ENCODE data around the gene TWNK. TPM values are rescaled to one million over a fixed set of nuclear protein-coding genes. Genes with fewer than 3 reads are reported as not detected.

TWNK gene
- total and polyA plus RNA-seq, 2 donors (not counting 3 experiments of a cell fraction or from before 2014, with no cell fraction given): 5.6 to 10.9 TPM

DNA sequence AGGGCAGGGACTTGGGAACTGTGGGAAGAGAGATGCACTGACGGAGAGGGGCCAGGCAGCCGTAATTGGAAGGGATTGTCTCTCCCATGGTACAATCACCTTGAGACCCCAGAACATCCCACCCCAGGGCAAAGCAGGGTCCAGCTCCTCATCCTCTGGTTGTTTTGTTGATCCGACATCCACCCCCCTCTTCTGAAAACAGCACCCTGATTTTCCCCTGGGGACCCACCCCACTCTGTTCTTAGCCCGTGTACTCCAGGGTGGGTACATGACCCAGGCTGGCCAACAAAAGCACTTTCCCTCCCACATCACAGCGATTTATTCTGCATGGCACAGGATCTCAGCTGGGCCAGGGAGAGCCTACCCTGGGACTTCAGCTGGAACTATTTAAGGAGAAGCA is 29.5 kb downstream of the TWNK start:
- H3K27me3 ChIP-seq (ENCODE audit: control insufficient read depth in 2 of 2, insufficient read depth in 2 of 2, low read length in 2 of 2): no peaks in the 10 kb centered on the region
- TF ChIP-seq, protein P1, sequence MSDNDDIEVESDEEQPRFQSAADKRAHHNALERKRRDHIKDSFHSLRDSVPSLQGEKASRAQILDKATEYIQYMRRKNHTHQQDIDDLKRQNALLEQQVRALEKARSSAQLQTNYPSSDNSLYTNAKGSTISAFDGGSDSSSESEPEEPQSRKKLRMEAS (IDR thresholded peaks at IDR 0.05; ENCODE audit: insufficient read depth, insufficient read length): no peak
- no peak for TF ChIP-seq EZH2 (IDR thresholded peaks at IDR 0.05; ENCODE audit: borderline replicate concordance, low read depth, low read length, severe bottlenecking)
- no peak for TF ChIP-seq JUN (IDR thresholded peaks at IDR 0.05; ENCODE audit: borderline replicate concordance, insufficient read depth, insufficient read length, low read depth)
- TF ChIP-seq FOS (IDR thresholded peaks at IDR 0.05; ENCODE audit: borderline replicate concordance, insufficient read depth, low read length): no peak
- no peak for TF ChIP-seq POLR2AphosphoS5 (IDR thresholded peaks at IDR 0.05; ENCODE audit: insufficient read depth, low read depth, low read length)
- no peak for TF ChIP-seq GATA2 (IDR thresholded peaks at IDR 0.05; ENCODE audit: insufficient read depth, insufficient read length, low read depth, low read length)
- no peak for TF ChIP-seq MYC (IDR thresholded peaks at IDR 0.05; ENCODE audit: low read depth, low read length)
- TF ChIP-seq POLR2A (IDR thresholded peaks at IDR 0.05; ENCODE audit: low read depth, low read length): no peak
- TF ChIP-seq, protein P2, sequence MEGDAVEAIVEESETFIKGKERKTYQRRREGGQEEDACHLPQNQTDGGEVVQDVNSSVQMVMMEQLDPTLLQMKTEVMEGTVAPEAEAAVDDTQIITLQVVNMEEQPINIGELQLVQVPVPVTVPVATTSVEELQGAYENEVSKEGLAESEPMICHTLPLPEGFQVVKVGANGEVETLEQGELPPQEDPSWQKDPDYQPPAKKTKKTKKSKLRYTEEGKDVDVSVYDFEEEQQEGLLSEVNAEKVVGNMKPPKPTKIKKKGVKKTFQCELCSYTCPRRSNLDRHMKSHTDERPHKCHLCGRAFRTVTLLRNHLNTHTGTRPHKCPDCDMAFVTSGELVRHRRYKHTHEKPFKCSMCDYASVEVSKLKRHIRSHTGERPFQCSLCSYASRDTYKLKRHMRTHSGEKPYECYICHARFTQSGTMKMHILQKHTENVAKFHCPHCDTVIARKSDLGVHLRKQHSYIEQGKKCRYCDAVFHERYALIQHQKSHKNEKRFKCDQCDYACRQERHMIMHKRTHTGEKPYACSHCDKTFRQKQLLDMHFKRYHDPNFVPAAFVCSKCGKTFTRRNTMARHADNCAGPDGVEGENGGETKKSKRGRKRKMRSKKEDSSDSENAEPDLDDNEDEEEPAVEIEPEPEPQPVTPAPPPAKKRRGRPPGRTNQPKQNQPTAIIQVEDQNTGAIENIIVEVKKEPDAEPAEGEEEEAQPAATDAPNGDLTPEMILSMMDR (IDR thresholded peaks at IDR 0.05; ENCODE audit: extremely low read depth in 1 of 2, insufficient read depth in 1 of 2, low read depth in 1 of 2, low read length in 2 of 2): no peak
- H3K79me2 ChIP-seq (ENCODE audit: control insufficient read depth, insufficient read depth, low read length): no peaks in the 10 kb centered on the region
- BruUV-seq (replicated peaks): no TSS peak
- peaks cover 13% of the 10 kb centered on the region for H3K4me1 ChIP-seq (ENCODE audit: control insufficient read depth, extremely low read depth, insufficient read depth, low read length)
- no peak overlapping the region for H3K27ac ChIP-seq (ENCODE audit: insufficient read depth, low read depth, low read length)
- H3K9me1 ChIP-seq (replicated peaks; ENCODE audit: control insufficient read depth, extremely low read depth, insufficient read depth, low read length): no peaks in the 10 kb centered on the region
- ChIA-PET POLR2A (no interaction called here), CTCF (interaction anchor here (0.8 to 7.3 kb wide), 14 partner anchors 10 to 125 kb away, joined by 3 to 254 read pairs (median 4); partner anchors contain the start of genes LZTS2, PDZD7, SEMA4G and SFXN3)
- no peaks in the 10 kb centered on the region for H4K20me1 ChIP-seq (replicated peaks; ENCODE audit: control insufficient read depth, extremely low read depth, insufficient read depth, low read length)
- dilution Hi-C loops (cut with MboI; ENCODE audit: extremely low pct_ligation_motif_present, low sequenced_read_pairs): no loop called here
- no peak overlapping the region for H3K9ac ChIP-seq (replicated peaks; ENCODE audit: extremely low read depth, insufficient read depth, low read length)
- no peak overlapping the region for H3K4me2 ChIP-seq (ENCODE audit: insufficient read depth, low read length)
- H3K36me3 ChIP-seq (ENCODE audit: control insufficient read depth in 2 of 2, extremely low read depth in 1 of 2, insufficient read depth in 2 of 2, low read length in 2 of 2): no peaks in the 10 kb centered on the region
- no peak overlapping the region for H3K4me3 ChIP-seq (replicated peaks in 1 of 3; ENCODE audit: insufficient read depth in 1 of 3, low read depth in 1 of 3, low read length in 3 of 3)
- FAIRE-seq (no peak), DNase-seq (ENCODE audit: low read depth, low spot score) (no peak)
- intact Hi-C loops (cut with micrococcal nuclease): loop anchor here (10.0 kb wide), 1 partner anchor 102 kb away; the partner anchor contains the start of gene SLF2
- no peaks in the 10 kb centered on the region for H3K9me3 ChIP-seq (replicated peaks; ENCODE audit: control insufficient read depth, insufficient read depth, low read length)
- H2AFZ ChIP-seq (ENCODE audit: low read depth, low read length): no peak overlapping the region
